Measurements from ENCODE around the gene CACNA1G.

The CACNA1G gene

DNA sequence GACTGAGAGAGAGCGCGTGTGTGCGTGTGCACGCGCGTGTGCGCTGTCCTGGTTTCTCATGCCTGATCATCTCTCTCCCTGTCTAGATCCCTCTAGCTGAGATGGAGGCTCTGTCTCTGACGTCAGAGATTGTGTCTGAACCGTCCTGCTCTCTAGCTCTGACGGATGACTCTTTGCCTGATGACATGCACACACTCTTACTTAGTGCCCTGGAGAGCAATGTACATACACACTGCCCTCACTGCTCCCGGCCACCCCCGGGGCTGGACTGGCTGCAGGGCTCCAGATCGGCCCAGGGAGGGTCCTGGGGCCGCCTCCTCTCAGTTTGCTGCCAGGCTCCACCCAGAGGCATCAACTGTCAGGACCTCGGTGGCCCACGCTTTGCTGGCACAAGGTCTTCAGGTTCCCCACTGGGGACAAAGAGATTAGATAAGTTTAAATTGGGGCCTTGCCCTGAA lies 61.1 kb downstream of the CACNA1G start:
- 0 out of 2 replicates have a peak overlapping the region, but pooled peaks have one; percentile 37 for H3K4me3 ChIP-seq (ENCODE audit: low read length)
- no peak overlapping the region for H3K27ac ChIP-seq (ENCODE audit: low read length)
- no peaks in the 10 kb centered on the region for H3K36me3 ChIP-seq (ENCODE audit: insufficient read depth, low read depth, low read length)
- H3K9ac ChIP-seq (ENCODE audit: low read depth, low read length) = no peak overlapping the region
- H3K27me3 ChIP-seq (ENCODE audit: insufficient read depth, low read length) = peaks cover 6% of the 10 kb centered on the region; the same call in 1 of the 2 replicates
- H3K4me1 ChIP-seq (ENCODE audit: insufficient read depth, low read length) = no peaks in the 10 kb centered on the region; the same call in 1 of the 2 replicates
- no peaks in the 10 kb centered on the region for H3K9me3 ChIP-seq (ENCODE audit: insufficient read depth, low read depth, low read length)

- Histone ChIP-seq H3K9ac (ENCODE audit: low read depth, low read length) (no peak overlapping the region), H3K9me3 (ENCODE audit: insufficient read depth, low read depth, low read length) (no peaks in the 10 kb centered on the region), H3K4me1 (ENCODE audit: insufficient read depth, low read length) (peaks cover 8% of the 10 kb centered on the region; the same call in 1 of the 2 replicates), H3K27me3 (ENCODE audit: insufficient read depth, low read length) (peaks cover 11% of the 10 kb centered on the region), H3K4me3 (ENCODE audit: low read length) (no peak overlapping the region), H3K27ac (ENCODE audit: low read length) (no peak overlapping the region), H3K36me3 (ENCODE audit: insufficient read depth, low read depth, low read length) (no peaks in the 10 kb centered on the region)
These were observed 63.9 kb downstream of the CACNA1G start for GRCh38 chr17:50624321-50624934.

DNA sequence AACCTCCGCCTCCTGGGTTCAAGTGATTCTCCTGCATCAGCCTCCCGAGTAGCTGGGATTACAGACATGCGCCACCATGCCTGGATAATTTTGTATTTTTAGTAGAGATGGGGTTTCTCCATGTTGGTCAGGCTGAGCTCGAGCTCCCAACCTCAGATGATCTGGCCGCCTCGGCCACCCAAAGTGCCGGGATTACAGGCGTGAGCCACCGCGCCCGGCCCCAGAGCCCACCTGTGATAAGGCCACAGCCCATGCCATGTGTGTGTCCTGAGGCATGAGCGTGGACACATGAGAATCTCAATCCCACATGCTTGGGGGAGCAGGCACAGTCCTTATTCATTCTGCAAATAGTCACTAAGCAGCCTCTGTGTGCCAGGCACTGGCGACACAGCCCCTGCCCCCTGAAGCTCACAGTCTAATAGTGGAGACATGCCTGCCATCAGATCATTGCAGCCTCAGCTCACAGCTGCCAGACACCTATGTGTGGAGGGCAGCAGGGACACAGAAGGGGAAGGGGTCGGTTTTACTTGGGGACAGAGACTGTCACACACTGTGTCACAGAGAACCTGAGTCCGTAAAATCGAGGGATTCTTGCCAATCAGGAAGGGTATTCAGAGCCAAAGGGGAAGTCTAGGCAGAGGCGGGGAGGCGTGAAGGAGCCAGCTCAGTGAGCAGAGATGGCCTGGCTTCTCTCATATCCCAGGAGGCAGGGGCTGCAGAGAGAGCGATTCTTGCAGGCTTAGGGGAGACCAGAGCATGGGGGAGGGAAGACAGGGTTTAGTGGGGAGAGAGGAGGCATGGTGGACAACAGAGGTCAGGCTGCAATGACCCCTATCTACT lies 64.7 kb downstream of the CACNA1G start:
- Histone ChIP-seq H3K27ac (ENCODE audit: low read length) (no peak overlapping the region), H3K4me3 (ENCODE audit: low read length) (no peak overlapping the region), H3K9me3 (ENCODE audit: insufficient read depth, low read depth, low read length) (no peaks in the 10 kb centered on the region), H3K4me1 (ENCODE audit: insufficient read depth, low read length) (peaks cover 8% of the 10 kb centered on the region; the same call in 1 of the 2 replicates), H3K36me3 (ENCODE audit: insufficient read depth, low read depth, low read length) (no peaks in the 10 kb centered on the region), H3K27me3 (ENCODE audit: insufficient read depth, low read length) (peaks cover 11% of the 10 kb centered on the region), H3K9ac (ENCODE audit: low read depth, low read length) (no peak overlapping the region)

DNA sequence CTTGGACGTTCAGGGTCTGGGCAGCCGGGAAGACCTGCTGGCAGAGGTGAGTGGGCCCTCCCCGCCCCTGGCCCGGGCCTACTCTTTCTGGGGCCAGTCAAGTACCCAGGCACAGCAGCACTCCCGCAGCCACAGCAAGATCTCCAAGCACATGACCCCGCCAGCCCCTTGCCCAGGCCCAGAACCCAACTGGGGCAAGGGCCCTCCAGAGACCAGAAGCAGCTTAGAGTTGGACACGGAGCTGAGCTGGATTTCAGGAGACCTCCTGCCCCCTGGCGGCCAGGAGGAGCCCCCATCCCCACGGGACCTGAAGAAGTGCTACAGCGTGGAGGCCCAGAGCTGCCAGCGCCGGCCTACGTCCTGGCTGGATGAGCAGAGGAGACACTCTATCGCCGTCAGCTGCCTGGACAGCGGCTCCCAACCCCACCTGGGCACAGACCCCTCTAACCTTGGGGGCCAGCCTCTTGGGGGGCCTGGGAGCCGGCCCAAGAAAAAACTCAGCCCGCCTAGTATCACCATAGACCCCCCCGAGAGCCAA lies 65.6 kb downstream of the CACNA1G start:
- no peaks in the 10 kb centered on the region for H3K36me3 ChIP-seq (ENCODE audit: insufficient read depth, low read depth, low read length)
- H3K9me3 ChIP-seq (ENCODE audit: insufficient read depth, low read depth, low read length) = no peaks in the 10 kb centered on the region
- no peak overlapping the region for H3K27ac ChIP-seq (ENCODE audit: low read length)
- H3K4me3 ChIP-seq (ENCODE audit: low read length) = no peak overlapping the region
- H3K27me3 ChIP-seq (ENCODE audit: insufficient read depth, low read length) = peaks cover 11% of the 10 kb centered on the region
- peaks cover 8% of the 10 kb centered on the region; the same call in 1 of the 2 replicates for H3K4me1 ChIP-seq (ENCODE audit: insufficient read depth, low read length)
- H3K9ac ChIP-seq (ENCODE audit: low read depth, low read length) = no peak overlapping the region

- Histone ChIP-seq H3K9ac (ENCODE audit: low read depth, low read length) (no peak overlapping the region), H3K36me3 (ENCODE audit: insufficient read depth, low read depth, low read length) (no peaks in the 10 kb centered on the region), H3K9me3 (ENCODE audit: insufficient read depth, low read depth, low read length) (no peaks in the 10 kb centered on the region), H3K27ac (ENCODE audit: low read length) (no peak overlapping the region), H3K4me3 (ENCODE audit: low read length) (no peak overlapping the region), H3K27me3 (ENCODE audit: insufficient read depth, low read length) (peaks cover 14% of the 10 kb centered on the region), H3K4me1 (ENCODE audit: insufficient read depth, low read length) (peaks cover 8% of the 10 kb centered on the region; the same call in 1 of the 2 replicates)
These were observed 66.7 kb downstream of the CACNA1G start for GRCh38 chr17:50627036-50627781.

GRCh38 chr17:50627782-50628601 lies 67.5 kb downstream of the CACNA1G start:
- peaks cover 22% of the 10 kb centered on the region for H3K27me3 ChIP-seq (ENCODE audit: insufficient read depth, low read length)
- no peak overlapping the region for H3K9ac ChIP-seq (ENCODE audit: low read depth, low read length)
- no peaks in the 10 kb centered on the region for H3K9me3 ChIP-seq (ENCODE audit: insufficient read depth, low read depth, low read length)
- H3K36me3 ChIP-seq (ENCODE audit: insufficient read depth, low read depth, low read length) = no peaks in the 10 kb centered on the region
- H3K4me3 ChIP-seq (ENCODE audit: low read length) = peak overlapping the region; percentile 50; the same call in 1 of the 2 replicates
- no peak overlapping the region for H3K27ac ChIP-seq (ENCODE audit: low read length)
- H3K4me1 ChIP-seq (ENCODE audit: insufficient read depth, low read length) = peaks cover 8% of the 10 kb centered on the region; the same call in 1 of the 2 replicates

- Histone ChIP-seq H3K27me3 (ENCODE audit: insufficient read depth, low read length) (peaks cover 41% of the 10 kb centered on the region), H3K4me1 (ENCODE audit: insufficient read depth, low read length) (peaks cover 8% of the 10 kb centered on the region; the same call in 1 of the 2 replicates), H3K9ac (ENCODE audit: low read depth, low read length) (no peak overlapping the region), H3K27ac (ENCODE audit: low read length) (no peak overlapping the region), H3K36me3 (ENCODE audit: insufficient read depth, low read depth, low read length) (no peaks in the 10 kb centered on the region), H3K9me3 (ENCODE audit: insufficient read depth, low read depth, low read length) (no peaks in the 10 kb centered on the region), H3K4me3 (ENCODE audit: low read length) (no peak overlapping the region)
These were observed 69.4 kb downstream of the CACNA1G start for GRCh38 chr17:50629902-50630301.

- no peak overlapping the region for H3K4me3 ChIP-seq (ENCODE audit: low read length)
- peaks cover 48% of the 10 kb centered on the region for H3K27me3 ChIP-seq (ENCODE audit: insufficient read depth, low read length)
- H3K36me3 ChIP-seq (ENCODE audit: insufficient read depth, low read depth, low read length) = no peaks in the 10 kb centered on the region
- no peaks in the 10 kb centered on the region for H3K9me3 ChIP-seq (ENCODE audit: insufficient read depth, low read depth, low read length)
- H3K9ac ChIP-seq (ENCODE audit: low read depth, low read length) = no peak overlapping the region
- peaks cover 8% of the 10 kb centered on the region; the same call in 1 of the 2 replicates for H3K4me1 ChIP-seq (ENCODE audit: insufficient read depth, low read length)
- H3K27ac ChIP-seq (ENCODE audit: low read length) = no peak overlapping the region
These were observed 70.1 kb downstream of the CACNA1G start for GRCh38 chr17:50630524-50631194.

GRCh38 chr17:50631195-50631907 lies 70.8 kb downstream of the CACNA1G start:
- no peak overlapping the region for H3K9ac ChIP-seq (ENCODE audit: low read depth, low read length)
- peaks cover 55% of the 10 kb centered on the region for H3K27me3 ChIP-seq (ENCODE audit: insufficient read depth, low read length)
- no peaks in the 10 kb centered on the region for H3K36me3 ChIP-seq (ENCODE audit: insufficient read depth, low read depth, low read length)
- H3K27ac ChIP-seq (ENCODE audit: low read length) = no peak overlapping the region
- H3K4me1 ChIP-seq (ENCODE audit: insufficient read depth, low read length) = peaks cover 8% of the 10 kb centered on the region; the same call in 1 of the 2 replicates
- H3K9me3 ChIP-seq (ENCODE audit: insufficient read depth, low read depth, low read length) = no peaks in the 10 kb centered on the region
- H3K4me3 ChIP-seq (ENCODE audit: low read length) = no peak overlapping the region

Measured in iPS-20b (cell line).